HG03378 (cell line): Measurements from ENCODE around the gene OTULIN.

ENCODE experiments used
- ATAC-seq: cut with Tn5 transposase; IDR thresholded peaks from one replicate; pipeline ENCODE4 v1.9.1; 2021; ENCODE audit warnings: mild to moderate bottlenecking, moderate library complexity; ENCODE audit not compliant: unreplicated experiment

OTULIN gene

GRCh38 chr5:14738050-14738449, 73.5 kb downstream of the OTULIN start:
- no peak for ATAC-seq

GRCh38 chr5:14739538-14739937, 75.0 kb downstream of the OTULIN start:
- no peak for ATAC-seq

- ATAC-seq, result no peak
Measured at GRCh38 chr5:14739981-14740380, 75.5 kb downstream of the OTULIN start.

GRCh38 chr5:14741131-14741530, 76.6 kb downstream of the OTULIN start:
- no peak for ATAC-seq

- no peak for ATAC-seq
Measured at GRCh38 chr5:14741801-14742440, 77.4 kb downstream of the OTULIN start.

- ATAC-seq, result no peak
Measured at GRCh38 chr5:14742498-14742897, 78.0 kb downstream of the OTULIN start.

GRCh38 chr5:14743601-14744295, 79.2 kb downstream of the OTULIN start:
- no peak for ATAC-seq

GRCh38 chr5:14744296-14745187, 80.0 kb downstream of the OTULIN start:
- ATAC-seq, result no peak

GRCh38 chr5:14745188-14745563, 80.7 kb downstream of the OTULIN start:
- ATAC-seq, result no peak

GRCh38 chr5:14745753-14746152, 81.2 kb downstream of the OTULIN start:
- ATAC-seq, result no peak

- ATAC-seq, result no peak
Measured at GRCh38 chr5:14748180-14748900, 83.8 kb downstream of the OTULIN start.
